SIG-M5 treated with dmso at 0.1 percent for 504 hours (cell line): ENCODE data around the gene OPRD1.
"Not testable (repeated sequence)": the region's sequence is repeated elsewhere in the genome, so short reads cannot be mapped to it uniquely, and the experiment has no call there.

Experiments
- DNase-seq: peaks from one replicate; lab custom pipeline; 2025; ENCODE audit not compliant: unreplicated experiment; lab: John Stamatoyannopoulos, UW

Gene OPRD1

GRCh38 chr1:28840928-28841544 lies 29.1 kb downstream of the OPRD1 start:
- no peak for DNase-seq

- DNase-seq: peak; percentile 12
Observed at GRCh38 chr1:28845786-28846543, 34.0 kb downstream of the OPRD1 start.

- not testable (repeated sequence) for DNase-seq
Observed at GRCh38 chr1:28847207-28847606, 35.2 kb downstream of the OPRD1 start.

GRCh38 chr1:28848416-28848815 lies 36.4 kb downstream of the OPRD1 start:
- no peak for DNase-seq

- DNase-seq: peak; percentile 25
Observed at GRCh38 chr1:28853093-28853742, 41.2 kb downstream of the OPRD1 start.

- DNase-seq: not testable (repeated sequence)
Observed at GRCh38 chr1:28854406-28854805, 42.4 kb downstream of the OPRD1 start.

- DNase-seq: no peak
Observed at GRCh38 chr1:28855046-28855445, 43.1 kb downstream of the OPRD1 start.

GRCh38 chr1:28855469-28855951 lies 43.5 kb downstream of the OPRD1 start:
- DNase-seq: no peak

- no peak for DNase-seq
Observed at GRCh38 chr1:28855969-28856368, 44.0 kb downstream of the OPRD1 start.

GRCh38 chr1:28860332-28861073 lies 48.5 kb downstream of the OPRD1 start:
- no peak for DNase-seq

- no peak for DNase-seq
Observed at GRCh38 chr1:28862571-28863403, 50.8 kb downstream of the OPRD1 start.

- no peak for DNase-seq
Observed at GRCh38 chr1:28864695-28865094, 52.7 kb downstream of the OPRD1 start.

- no peak for DNase-seq
Observed at GRCh38 chr1:28865997-28866650, 54.2 kb downstream of the OPRD1 start.

GRCh38 chr1:28867850-28868249 lies 55.9 kb downstream of the OPRD1 start:
- no peak for DNase-seq

- no peak for DNase-seq
Observed at GRCh38 chr1:28869952-28870351, 58.0 kb downstream of the OPRD1 start.

- no peak for DNase-seq
Observed at GRCh38 chr1:28871631-28872401, 59.8 kb downstream of the OPRD1 start.

- DNase-seq: peak; percentile 41
Observed at GRCh38 chr1:28875134-28875533, 63.2 kb downstream of the OPRD1 start.

GRCh38 chr1:28877132-28877781 lies 65.3 kb downstream of the OPRD1 start:
- peak; percentile 70 for DNase-seq

GRCh38 chr1:28878796-28879195 lies 66.8 kb downstream of the OPRD1 start:
- no peak for DNase-seq
